Osteocyte (in vitro differentiated cells): ENCODE results near the gene TMEM108. TPM values are rescaled to one million over a fixed set of nuclear protein-coding genes. Genes with fewer than 3 reads are reported as not detected.
A peak's percentile ranks its signal among the peaks of the same experiment; 100 is the strongest.

Source experiments
- DNase-seq: peaks from one replicate; pipeline ENCODE4 v3.0.0; 2021; ENCODE audit warnings: mixed read lengths; ENCODE audit not compliant: unreplicated experiment; ENCODE audit errors: extremely low spot score
- H3K27ac Mint-ChIP-seq: one replicate; pipeline ENCODE4 v1.8.0; 2021; ENCODE audit warnings: mild to moderate bottlenecking, mixed read lengths; ENCODE audit not compliant: unreplicated experiment
- H3K27me3 Mint-ChIP-seq: one replicate; pipeline ENCODE4 v1.8.0; 2021; ENCODE audit warnings: mixed read lengths; ENCODE audit not compliant: unreplicated experiment
- H3K36me3 Mint-ChIP-seq: one replicate; pipeline ENCODE4 v1.8.0; 2021; ENCODE audit warnings: mixed read lengths; ENCODE audit not compliant: unreplicated experiment
- H3K4me1 Mint-ChIP-seq: one replicate; pipeline ENCODE4 v1.8.0; 2021; ENCODE audit warnings: mixed read lengths; ENCODE audit not compliant: unreplicated experiment
- H3K4me3 Mint-ChIP-seq: one replicate; pipeline ENCODE4 v1.8.0; 2021; ENCODE audit warnings: mild to moderate bottlenecking, moderate library complexity, mixed read lengths; ENCODE audit not compliant: unreplicated experiment
- H3K9me3 Mint-ChIP-seq: one replicate; pipeline ENCODE4 v1.8.0; 2021; ENCODE audit warnings: mixed read lengths; ENCODE audit not compliant: unreplicated experiment
- total RNA-seq: library from RNA; stranded (reverse); gene quantifications from 2 replicates; pipeline ENCODE4 v1.2.1, GENCODE V29; 2021
- TF ChIP-seq, protein P1 (sequence below): fragments of 200-600 bp; sonication (generic); IDR thresholded peaks from 2 replicates; pipeline ENCODE4 v1.5.0; 2021; ENCODE audit warnings: antibody characterized with exemption, mild to moderate bottlenecking, moderate library complexity

Gene TMEM108
- total RNA-seq, 1 donor from 2014 or later, result 3.7 TPM

DNA sequence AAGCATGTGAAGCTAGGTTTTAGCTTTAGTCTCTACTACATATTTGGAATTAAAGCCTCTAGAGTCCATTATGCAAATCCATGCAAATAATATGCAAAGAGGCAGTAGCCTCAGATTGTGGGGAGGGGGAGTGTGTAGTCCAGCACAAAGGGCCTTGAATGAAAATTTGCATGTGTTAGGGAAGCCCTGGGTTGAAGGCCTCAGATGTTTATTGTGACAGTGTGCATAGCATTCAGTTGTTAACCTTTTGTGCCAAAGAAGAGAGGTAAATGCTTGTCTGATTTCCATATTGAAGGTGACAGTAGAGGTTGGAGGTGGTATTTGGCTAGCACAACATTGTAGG, 337.2 kb downstream of the TMEM108 start:
- no peaks in the 10 kb centered on the region for H3K27me3 Mint-ChIP-seq
- peaks cover 4% of the 10 kb centered on the region for H3K4me1 Mint-ChIP-seq
- no peak for DNase-seq
- H3K27ac Mint-ChIP-seq, result no peak overlapping the region
- H3K36me3 Mint-ChIP-seq, result no peaks in the 10 kb centered on the region
- no peak overlapping the region for H3K4me3 Mint-ChIP-seq
- H3K9me3 Mint-ChIP-seq, result no peaks in the 10 kb centered on the region
- TF ChIP-seq, protein P1, sequence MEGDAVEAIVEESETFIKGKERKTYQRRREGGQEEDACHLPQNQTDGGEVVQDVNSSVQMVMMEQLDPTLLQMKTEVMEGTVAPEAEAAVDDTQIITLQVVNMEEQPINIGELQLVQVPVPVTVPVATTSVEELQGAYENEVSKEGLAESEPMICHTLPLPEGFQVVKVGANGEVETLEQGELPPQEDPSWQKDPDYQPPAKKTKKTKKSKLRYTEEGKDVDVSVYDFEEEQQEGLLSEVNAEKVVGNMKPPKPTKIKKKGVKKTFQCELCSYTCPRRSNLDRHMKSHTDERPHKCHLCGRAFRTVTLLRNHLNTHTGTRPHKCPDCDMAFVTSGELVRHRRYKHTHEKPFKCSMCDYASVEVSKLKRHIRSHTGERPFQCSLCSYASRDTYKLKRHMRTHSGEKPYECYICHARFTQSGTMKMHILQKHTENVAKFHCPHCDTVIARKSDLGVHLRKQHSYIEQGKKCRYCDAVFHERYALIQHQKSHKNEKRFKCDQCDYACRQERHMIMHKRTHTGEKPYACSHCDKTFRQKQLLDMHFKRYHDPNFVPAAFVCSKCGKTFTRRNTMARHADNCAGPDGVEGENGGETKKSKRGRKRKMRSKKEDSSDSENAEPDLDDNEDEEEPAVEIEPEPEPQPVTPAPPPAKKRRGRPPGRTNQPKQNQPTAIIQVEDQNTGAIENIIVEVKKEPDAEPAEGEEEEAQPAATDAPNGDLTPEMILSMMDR, result no peak

- Mint-ChIP-seq H3K36me3 (no peaks in the 10 kb centered on the region), H3K4me1 (peaks cover 4% of the 10 kb centered on the region), H3K9me3 (no peaks in the 10 kb centered on the region), H3K4me3 (no peak overlapping the region), H3K27me3 (peaks cover 4% of the 10 kb centered on the region), H3K27ac (no peak overlapping the region)
- no peak for DNase-seq
- TF ChIP-seq, protein P1, result no peak
These were observed 338.6 kb downstream of the TMEM108 start for GRCh38 chr3:133376810-133377209.

- Mint-ChIP-seq H3K27ac (no peak overlapping the region), H3K36me3 (no peaks in the 10 kb centered on the region), H3K27me3 (peaks cover 4% of the 10 kb centered on the region), H3K9me3 (no peaks in the 10 kb centered on the region), H3K4me3 (no peak overlapping the region), H3K4me1 (peaks cover 4% of the 10 kb centered on the region)
- no peak for DNase-seq
- TF ChIP-seq, protein P1, result peak; percentile 66
These were observed 339.2 kb downstream of the TMEM108 start for GRCh38 chr3:133377396-133377795.

DNA sequence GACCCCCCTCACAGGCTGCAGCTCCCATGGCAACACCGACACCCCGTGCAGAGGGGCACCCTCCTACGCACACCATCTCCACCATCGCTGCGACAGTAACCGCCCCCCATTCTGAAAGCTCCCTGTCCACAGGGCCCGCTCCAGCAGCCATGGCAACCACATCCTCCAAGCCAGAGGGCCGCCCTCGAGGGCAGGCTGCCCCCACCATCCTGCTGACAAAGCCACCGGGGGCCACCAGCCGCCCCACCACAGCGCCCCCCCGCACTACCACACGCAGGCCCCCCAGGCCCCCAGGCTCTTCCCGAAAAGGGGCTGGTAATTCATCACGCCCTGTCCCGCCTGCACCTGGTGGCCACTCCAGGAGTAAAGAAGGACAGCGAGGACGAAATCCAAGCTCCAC, 341.7 kb downstream of the TMEM108 start:
- Mint-ChIP-seq H3K4me3 (no peak overlapping the region), H3K4me1 (peaks cover 7% of the 10 kb centered on the region), H3K27me3 (peaks cover 7% of the 10 kb centered on the region), H3K27ac (no peak overlapping the region), H3K36me3 (no peaks in the 10 kb centered on the region), H3K9me3 (no peaks in the 10 kb centered on the region)
- no peak for DNase-seq
- TF ChIP-seq, protein P1, result no peak

DNA sequence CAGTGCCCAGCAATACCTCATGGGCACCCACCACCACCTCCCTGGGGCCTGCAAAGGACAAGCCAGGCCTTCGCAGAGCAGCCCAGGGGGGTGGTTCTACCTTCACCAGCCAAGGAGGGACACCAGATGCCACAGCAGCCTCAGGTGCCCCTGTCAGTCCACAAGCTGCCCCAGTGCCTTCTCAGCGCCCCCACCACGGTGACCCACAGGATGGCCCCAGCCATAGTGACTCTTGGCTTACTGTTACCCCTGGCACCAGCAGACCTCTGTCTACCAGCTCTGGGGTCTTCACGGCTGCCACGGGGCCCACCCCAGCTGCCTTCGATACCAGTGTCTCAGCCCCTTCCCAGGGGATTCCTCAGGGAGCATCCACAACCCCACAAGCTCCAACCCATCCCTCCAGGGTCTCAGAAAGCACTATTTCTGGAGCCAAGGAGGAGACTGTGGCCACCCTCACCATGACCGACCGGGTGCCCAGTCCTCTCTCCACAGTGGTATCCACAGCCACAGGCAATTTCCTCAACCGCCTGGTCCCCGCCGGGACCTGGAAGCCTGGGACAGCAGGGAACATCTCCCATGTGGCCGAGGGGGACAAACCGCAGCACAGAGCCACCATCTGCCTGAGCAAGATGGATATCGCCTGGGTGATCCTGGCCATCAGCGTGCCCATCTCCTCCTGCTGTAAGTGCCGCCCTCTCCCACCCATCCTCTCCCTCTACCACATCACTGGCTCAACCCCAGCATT, 342.5 kb downstream of the TMEM108 start:
- TF ChIP-seq, protein P1, result no peak
- Mint-ChIP-seq H3K4me3 (no peak overlapping the region), H3K9me3 (no peaks in the 10 kb centered on the region), H3K27me3 (peaks cover 7% of the 10 kb centered on the region), H3K4me1 (peaks cover 7% of the 10 kb centered on the region), H3K36me3 (no peaks in the 10 kb centered on the region), H3K27ac (no peak overlapping the region)
- DNase-seq, result no peak
